KOPT-K1 (cell line): Measurements from ENCODE around the gene KIF13A.

Experiments used
- H3K27ac ChIP-seq: fragments of 200-600 bp; sonication (generic); 2 replicates; pipeline ENCODE4 v1.5.1; 2016; ENCODE audit warnings: antibody characterized with exemption, mild to moderate bottlenecking, low read depth, low read length; ENCODE audit not compliant: poor library complexity, severe bottlenecking
- H3K36me3 ChIP-seq: fragments of 200-600 bp; sonication (generic); 2 replicates; pipeline ENCODE4 v1.5.1; 2017; ENCODE audit warnings: antibody characterized with exemption, mild to moderate bottlenecking, low read length, moderate library complexity; ENCODE audit not compliant: insufficient read depth
- H3K9me3 ChIP-seq: fragments of 200-600 bp; sonication (generic); 2 replicates; pipeline ENCODE4 v1.5.1; 2017; ENCODE audit warnings: antibody characterized with exemption, low read length, mild to moderate bottlenecking; ENCODE audit not compliant: insufficient read depth, poor library complexity, severe bottlenecking

KIF13A gene

GRCh38 chr6:17729223-17730077 is 258.0 kb downstream of the KIF13A start:
- Histone ChIP-seq H3K36me3 (no peaks in the 10 kb centered on the region), H3K27ac (no peak overlapping the region)

GRCh38 chr6:17728551-17729222 is 258.7 kb downstream of the KIF13A start:
- Histone ChIP-seq H3K36me3 (no peaks in the 10 kb centered on the region), H3K9me3 (no peaks in the 10 kb centered on the region), H3K27ac (no peak overlapping the region)

More at GRCh38 chr6:17729223-17730077, 258.0 kb downstream of the KIF13A start:
- H3K9me3 ChIP-seq, result no peaks in the 10 kb centered on the region

- no peaks in the 10 kb centered on the region for H3K36me3 ChIP-seq
- H3K9me3 ChIP-seq, result no peaks in the 10 kb centered on the region
- H3K27ac ChIP-seq, result no peak overlapping the region
Observed at GRCh38 chr6:17725083-17725482, 262.4 kb downstream of the KIF13A start.

- Histone ChIP-seq H3K36me3 (no peaks in the 10 kb centered on the region), H3K27ac (no peak overlapping the region), H3K9me3 (no peaks in the 10 kb centered on the region)
Observed at GRCh38 chr6:17724341-17724740, 263.1 kb downstream of the KIF13A start.

DNA sequence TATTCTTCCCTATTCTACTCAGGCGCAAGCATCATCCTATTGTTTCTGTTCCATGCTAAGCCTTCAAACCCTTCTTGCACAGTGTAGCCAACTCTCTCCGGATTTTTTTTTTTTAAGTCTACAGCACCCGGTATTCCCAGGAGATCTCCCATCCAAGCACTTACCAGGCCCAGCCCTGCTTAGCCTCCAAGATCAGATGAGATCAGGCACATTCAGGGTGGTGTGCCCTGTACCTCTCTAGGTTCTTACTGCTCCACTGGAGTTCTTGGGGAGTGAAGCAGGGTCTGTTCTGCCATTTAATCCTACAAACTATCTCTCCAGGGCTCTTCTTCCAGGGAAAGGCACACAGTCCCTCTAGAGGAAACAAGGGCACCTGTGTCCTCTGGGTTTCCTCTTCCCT is 265.8 kb downstream of the KIF13A start:
- no peaks in the 10 kb centered on the region for H3K9me3 ChIP-seq
- no peak overlapping the region for H3K27ac ChIP-seq
- no peaks in the 10 kb centered on the region for H3K36me3 ChIP-seq

DNA sequence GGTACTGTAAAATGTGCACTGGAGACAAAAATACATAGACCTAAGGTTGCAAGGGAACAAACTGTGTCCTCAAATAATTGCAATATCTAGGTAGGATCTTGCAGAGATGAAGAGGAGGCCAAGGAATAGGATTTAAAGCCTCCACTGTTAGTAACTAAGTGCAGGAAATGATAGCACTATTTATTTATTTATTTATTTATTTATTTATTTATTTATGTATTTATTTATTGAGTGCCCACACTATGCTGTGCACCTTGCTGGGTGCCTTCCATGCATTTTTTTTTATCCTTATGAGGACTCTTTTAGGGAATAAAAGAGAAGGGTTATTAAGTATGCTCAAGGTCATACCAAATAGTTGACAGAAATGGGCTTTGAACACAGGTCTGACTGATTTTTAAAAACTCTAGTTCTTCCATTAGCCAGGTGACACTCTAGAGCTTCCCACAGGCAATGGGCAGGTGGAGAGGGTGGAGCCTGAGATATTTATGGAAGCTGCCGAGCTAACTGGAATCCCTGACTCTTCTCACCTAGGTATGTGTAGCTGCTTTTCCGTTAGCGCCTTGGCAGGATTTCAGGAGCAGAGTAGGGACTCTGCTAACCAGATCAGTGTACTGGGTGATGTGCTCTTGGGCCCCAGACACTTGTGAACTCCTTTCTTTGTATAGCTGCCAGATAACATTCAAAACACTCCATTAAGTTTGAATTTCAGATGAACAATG is 268.0 kb downstream of the KIF13A start:
- Histone ChIP-seq H3K27ac (no peak overlapping the region), H3K36me3 (no peaks in the 10 kb centered on the region), H3K9me3 (no peaks in the 10 kb centered on the region)

DNA sequence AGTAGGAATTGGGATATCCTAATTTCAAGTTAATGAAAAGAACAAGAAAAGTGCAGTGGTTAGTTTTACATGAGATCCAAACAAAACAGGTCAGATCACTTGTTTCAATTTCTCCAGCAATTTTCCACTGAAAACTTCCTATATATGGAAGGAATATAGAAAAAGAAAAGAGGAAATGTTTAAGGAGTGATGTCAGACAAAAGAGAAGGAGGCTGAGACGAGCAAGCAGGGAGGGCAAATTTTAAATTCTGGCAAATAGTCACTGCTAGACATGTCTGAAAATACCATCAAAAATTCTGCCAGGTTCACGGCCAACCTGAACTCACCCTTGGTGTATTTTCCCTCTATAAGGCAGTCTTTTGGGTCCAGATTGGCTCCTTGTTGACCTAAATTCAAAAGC is 271.2 kb downstream of the KIF13A start:
- Histone ChIP-seq H3K9me3 (no peaks in the 10 kb centered on the region), H3K27ac (no peak overlapping the region), H3K36me3 (no peaks in the 10 kb centered on the region)

- Histone ChIP-seq H3K36me3 (no peaks in the 10 kb centered on the region), H3K9me3 (no peaks in the 10 kb centered on the region), H3K27ac (no peak overlapping the region)
Observed at GRCh38 chr6:17714879-17715851, 272.3 kb downstream of the KIF13A start.

- H3K9me3 ChIP-seq, result no peaks in the 10 kb centered on the region
- no peak overlapping the region for H3K27ac ChIP-seq
Observed at GRCh38 chr6:17714177-17714576, 273.3 kb downstream of the KIF13A start.

GRCh38 chr6:17712576-17712975 is 274.9 kb downstream of the KIF13A start:
- Histone ChIP-seq H3K36me3 (no peaks in the 10 kb centered on the region), H3K9me3 (no peaks in the 10 kb centered on the region), H3K27ac (no peak overlapping the region)

More at GRCh38 chr6:17714177-17714576, 273.3 kb downstream of the KIF13A start:
- H3K36me3 ChIP-seq, result no peaks in the 10 kb centered on the region

DNA sequence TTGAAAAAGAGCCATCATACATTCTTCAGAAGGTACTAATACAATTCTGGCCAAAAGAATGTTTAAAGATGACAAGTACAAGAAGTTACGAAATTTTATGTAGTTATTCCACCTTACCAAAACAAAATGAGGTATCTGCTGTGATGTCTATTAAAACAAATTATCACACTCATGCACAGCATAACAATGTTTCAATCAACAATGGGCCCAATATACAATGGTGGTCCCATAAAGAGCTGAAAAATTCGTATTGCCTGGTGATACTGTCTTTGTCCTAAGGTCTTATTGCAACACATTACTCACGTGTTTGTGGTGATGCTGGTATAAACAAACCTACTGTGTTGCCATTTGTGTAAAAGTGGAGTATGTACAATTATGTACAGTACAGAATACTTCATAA is 277.1 kb downstream of the KIF13A start:
- Histone ChIP-seq H3K36me3 (no peaks in the 10 kb centered on the region), H3K27ac (no peak overlapping the region), H3K9me3 (no peaks in the 10 kb centered on the region)

DNA sequence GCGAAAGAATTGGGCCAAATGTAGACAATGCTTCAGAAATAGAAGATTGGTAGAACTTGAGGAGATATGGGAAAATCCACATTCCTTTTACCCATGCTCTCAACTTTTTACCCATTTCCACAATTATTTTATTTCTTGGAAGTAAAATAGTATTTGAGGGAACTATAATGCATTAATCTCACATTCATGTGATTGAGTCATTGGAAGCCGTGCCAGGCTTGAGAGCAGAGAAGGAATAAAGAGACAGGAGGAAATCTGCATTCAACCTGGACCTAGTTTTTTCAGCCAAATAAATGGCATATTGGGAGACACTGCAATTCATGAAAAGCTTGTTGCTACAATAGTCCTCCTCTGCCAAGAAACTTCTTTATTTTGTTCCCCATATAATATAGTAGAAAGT is 278.0 kb downstream of the KIF13A start:
- Histone ChIP-seq H3K36me3 (no peaks in the 10 kb centered on the region), H3K9me3 (no peaks in the 10 kb centered on the region), H3K27ac (no peak overlapping the region)
